IMR-90 (cell line): ENCODE measurements around the gene SV2C. TPM values are rescaled to one million over a fixed set of nuclear protein-coding genes. Genes with fewer than 3 reads are reported as not detected.

Experiments
- ATAC-seq: fragments of 200-7000 bp; cut with Tn5 transposase; 2 replicates; pipeline ENCODE4 v1.9.1; 2020; ENCODE audit warnings: low read depth, mild to moderate bottlenecking, moderate library complexity
- BruUV-seq: library from RNA; stranded (reverse); fragments of 400-500 nt; replicated peaks from 2 replicates; lab custom pipeline; 2021; lab: Mats Ljungman, UMichigan
- CTCF ChIA-PET: fragments of 300-600 bp; formaldehyde crosslinking; extraction: SDS; loops from one replicate; lab custom pipeline; 2021; ENCODE audit warnings: antibody characterized with exemption; lab: Yijun Ruan, JAX
- POLR2A ChIA-PET: fragments of 300-600 bp; sonication (Branson Sonifier 250); formaldehyde crosslinking; loops from one replicate; lab custom pipeline; 2022; ENCODE audit warnings: antibody characterized with exemption; ENCODE audit not compliant: unreplicated experiment; lab: Charles Lee
- DNase-seq: peaks from one replicate; pipeline ENCODE4 v3.0.0; 2013
- H2AFZ ChIP-seq: replicated peaks from 2 replicates; pipeline ENCODE3; 2013; ENCODE audit warnings: low read length, mild to moderate bottlenecking; ENCODE audit not compliant: poor library complexity
- H2AK5ac ChIP-seq: 2 replicates; pipeline ENCODE4 v1.6.1; 2013; ENCODE audit warnings: low read depth, low read length, inconsistent platforms
- H2AK9ac ChIP-seq: replicated peaks from 2 replicates; pipeline ENCODE3; 2013; ENCODE audit warnings: mild to moderate bottlenecking, low read depth, low read length, moderate library complexity; ENCODE audit not compliant: poor library complexity
- H2BK120ac ChIP-seq: 2 replicates; pipeline ENCODE4 v1.6.1; 2013; ENCODE audit warnings: low read depth, low read length, inconsistent platforms
- H2BK15ac ChIP-seq: 3 replicates; pipeline ENCODE4 v1.6.1; 2013; ENCODE audit warnings: low read depth, low read length, inconsistent platforms
- H2BK20ac ChIP-seq: 2 replicates; pipeline ENCODE4 v1.6.1; 2013; ENCODE audit warnings: low read depth, mild to moderate bottlenecking, inconsistent platforms, low read length, moderate library complexity
- H2BK5ac ChIP-seq: 2 replicates; pipeline ENCODE4 v1.6.1; 2013; ENCODE audit warnings: mild to moderate bottlenecking, low read depth, low read length, inconsistent platforms; ENCODE audit not compliant: poor library complexity, severe bottlenecking
- H3K14ac ChIP-seq: replicated peaks from 2 replicates; pipeline ENCODE4 v1.6.1; 2013; ENCODE audit warnings: low read depth, low read length, inconsistent platforms
- H3K18ac ChIP-seq: 2 replicates; pipeline ENCODE4 v1.6.1; 2013; ENCODE audit warnings: low read depth, low read length, control low read depth
- H3K23ac ChIP-seq: 2 replicates; pipeline ENCODE4 v1.6.1; 2013; ENCODE audit warnings: low read depth, low read length, inconsistent platforms
- H3K27ac ChIP-seq: 2 replicates; pipeline ENCODE4 v1.5.1; 2013; ENCODE audit warnings: mild to moderate bottlenecking, control low read depth, low read length; ENCODE audit not compliant: insufficient read depth
- H3K27me3 ChIP-seq: 2 replicates; pipeline ENCODE4 v1.6.1; 2013; ENCODE audit warnings: low read length; ENCODE audit not compliant: control insufficient read depth, insufficient read depth
- H3K36me3 ChIP-seq: 2 replicates; pipeline ENCODE4 v1.6.1; 2013; ENCODE audit warnings: low read length, mixed read lengths; ENCODE audit not compliant: control insufficient read depth, insufficient read depth
- H3K4ac ChIP-seq: 2 replicates; pipeline ENCODE4 v1.6.1; 2013; ENCODE audit warnings: low read depth, low read length, inconsistent platforms
- H3K4me1 ChIP-seq: 2 replicates; pipeline ENCODE4 v1.6.1; 2013; ENCODE audit warnings: low read length, mixed read lengths; ENCODE audit not compliant: control insufficient read depth, insufficient read depth
- H3K4me2 ChIP-seq: 2 replicates; pipeline ENCODE4 v1.6.1; 2013; ENCODE audit warnings: low read depth, mild to moderate bottlenecking, control low read depth, low read length, moderate library complexity
- H3K4me3 ChIP-seq: 2 replicates; pipeline ENCODE4 v1.5.1; 2013; ENCODE audit warnings: low read depth, mild to moderate bottlenecking, control low read depth, low read length, moderate library complexity; ENCODE audit not compliant: insufficient read depth
- H3K56ac ChIP-seq: 2 replicates; pipeline ENCODE4 v1.6.1; 2013; ENCODE audit warnings: low read length, inconsistent platforms; ENCODE audit not compliant: insufficient read depth; ENCODE audit errors: extremely low read depth
- H3K79me1 ChIP-seq, 2 experiments: 2 replicates each; pipeline ENCODE4 v1.6.1; 2013; ENCODE audit warnings: low read length in 2 of 2, inconsistent platforms in 1 of 2, low read depth in 1 of 2
- H3K9ac ChIP-seq: 2 replicates; pipeline ENCODE4 v1.6.1; 2013; ENCODE audit warnings: low read depth, low read length, control low read depth
- H3K9me1 ChIP-seq: 2 replicates; pipeline ENCODE4 v1.6.1; 2013; ENCODE audit warnings: low read length, inconsistent platforms; ENCODE audit not compliant: insufficient read depth
- H3K9me3 ChIP-seq: 2 replicates; pipeline ENCODE4 v1.6.1; 2013; ENCODE audit warnings: low read length; ENCODE audit not compliant: control insufficient read depth, insufficient read depth
- H4K20me1 ChIP-seq: 2 replicates; pipeline ENCODE4 v1.6.1; 2013; ENCODE audit warnings: low read length, inconsistent platforms; ENCODE audit not compliant: insufficient read depth
- H4K5ac ChIP-seq: 2 replicates; pipeline ENCODE4 v1.6.1; 2013; ENCODE audit warnings: mild to moderate bottlenecking, low read depth, low read length, control low read depth
- H4K8ac ChIP-seq, 2 experiments: 2 replicates each; pipeline ENCODE4 v1.6.1; 2013; ENCODE audit warnings: low read depth in 2 of 2, low read length in 2 of 2, control low read depth in 1 of 2, inconsistent platforms in 1 of 2
- H4K91ac ChIP-seq: 2 replicates; pipeline ENCODE4 v1.6.1; 2013; ENCODE audit warnings: low read depth, low read length, inconsistent platforms; ENCODE audit not compliant: insufficient read depth
- BHLHE40 ChIP-seq: fragments of 150-350 bp; IDR thresholded peaks from 2 replicates; pipeline ENCODE4 v1.6.1; 2016; ENCODE audit warnings: mild to moderate bottlenecking, low read depth, low read length
- CEBPB ChIP-seq: IDR thresholded peaks from 2 replicates; pipeline ENCODE4 v1.6.1; 2012; ENCODE audit warnings: low read depth, low read length, improper control_type of control experiment
- CHD1 ChIP-seq: IDR thresholded peaks from 2 replicates; pipeline ENCODE4 v1.6.1; 2012; ENCODE audit warnings: low read depth, low read length, improper control_type of control experiment
- CTCF ChIP-seq: conservative IDR thresholded peaks from 2 replicates; pipeline ENCODE4 v1.5.1; 2012; ENCODE audit warnings: mild to moderate bottlenecking, low read depth, low read length, improper control_type of control experiment
- ELK1 ChIP-seq: fragments of 150-350 bp; IDR thresholded peaks from 2 replicates; pipeline ENCODE4 v1.6.1; 2016; ENCODE audit warnings: low read depth, mild to moderate bottlenecking, low read length, moderate library complexity, borderline replicate concordance
- FOS ChIP-seq: fragments of 150-350 bp; IDR thresholded peaks from 2 replicates; pipeline ENCODE4 v1.6.1; 2016; ENCODE audit warnings: low read depth, low read length
- MAFK ChIP-seq: IDR thresholded peaks from 2 replicates; pipeline ENCODE4 v1.6.1; 2012; ENCODE audit warnings: low read depth, low read length, improper control_type of control experiment
- MAZ ChIP-seq: IDR thresholded peaks from 2 replicates; pipeline ENCODE4 v1.6.1; 2012; ENCODE audit warnings: low read depth, mild to moderate bottlenecking, low read length, improper control_type of control experiment, moderate library complexity, borderline replicate concordance
- MXI1 ChIP-seq: IDR thresholded peaks from 2 replicates; pipeline ENCODE4 v1.6.1; 2012; ENCODE audit warnings: low read depth, mild to moderate bottlenecking, low read length, moderate library complexity, borderline replicate concordance
- NFE2L2 ChIP-seq: fragments of 150-350 bp; IDR thresholded peaks from 2 replicates; pipeline ENCODE4 v1.6.1; 2016; ENCODE audit warnings: low read depth, mild to moderate bottlenecking, low read length
- RAD21 ChIP-seq: IDR thresholded peaks from 2 replicates; pipeline ENCODE4 v1.6.1; 2012; ENCODE audit warnings: low read length, improper control_type of control experiment
- RCOR1 ChIP-seq: IDR thresholded peaks from 2 replicates; pipeline ENCODE4 v1.6.1; 2012; ENCODE audit warnings: mild to moderate bottlenecking, low read length, improper control_type of control experiment; ENCODE audit not compliant: insufficient replicate concordance
- RFX5 ChIP-seq: IDR thresholded peaks from 2 replicates; pipeline ENCODE4 v1.8.0; 2012; ENCODE audit warnings: low read depth, mild to moderate bottlenecking, low read length, moderate library complexity
- SMC3 ChIP-seq: fragments of 150-350 bp; IDR thresholded peaks from 2 replicates; pipeline ENCODE4 v1.6.1; 2016; ENCODE audit warnings: low read depth, mild to moderate bottlenecking, antibody characterized with exemption, low read length, moderate library complexity
- WGBS, 2 experiments: methylation state at CpG; one replicate each; pipeline versions ENCODE4 v1.1.5 to v1.1.7; 2013; ENCODE audit warnings: missing lambda C conversion rate in 2 of 2; ENCODE audit not compliant: insufficient read length in 1 of 2; ENCODE audit errors: extremely low coverage in 2 of 2; 5-methylcytosine and 5-hydroxymethylcytosine counted together
- dilution Hi-C: fragments of 300-500 bp; cut with HindIII; formaldehyde crosslinking; loops from one replicate; pipeline ENCODE4 v1.14.3; 2018; ENCODE audit warnings: low sequenced_read_pairs; ENCODE audit not compliant: unreplicated experiment
- in situ Hi-C: fragments of 300-500 bp; cut with MboI; formaldehyde crosslinking; loops from 3 replicates; pipeline ENCODE4 v1.14.3; 2019; ENCODE audit warnings: low sequenced_read_pairs, inconsistent platforms, mixed read lengths
- intact Hi-C: fragments of 100-400 bp; cut with micrococcal nuclease; formaldehyde crosslinking; loops from 2 replicates; pipeline ENCODE4 v1.10.0; 2022
- polyA plus RNA-seq, 3 experiments: library from polyadenylated mRNA; depleted of rRNA; stranded (reverse); fragments of >200 nt; gene quantifications; 2 replicates each; pipeline ENCODE4 v1.2.3, GENCODE V29; 2012; ENCODE audit warnings: low replicate concordance in 1 of 3
- total RNA-seq: library from RNA; depleted of rRNA; stranded (reverse); fragments of >200 nt; gene quantifications from 2 replicates; pipeline ENCODE4 v1.2.3, GENCODE V29; 2012

SV2C gene
- total and polyA plus RNA-seq, 2 of the 4 experiments (the other 2 are of a cell fraction), result not detected

- dilution Hi-C loops (no loop called here), in situ Hi-C loops (no loop called here), intact Hi-C loops (no loop called here)
- Histone ChIP-seq H3K4me3 (no peak overlapping the region), H3K79me1 (no peaks in the 10 kb centered on the region), H3K4me1 (no peaks in the 10 kb centered on the region), H3K56ac (no peak overlapping the region), H2AFZ (no peak overlapping the region), H2BK120ac (no peak overlapping the region), H4K5ac (no peak overlapping the region), H3K23ac (no peak overlapping the region), H3K27ac (no peak overlapping the region), H3K18ac (no peak overlapping the region), H3K9me3 (no peaks in the 10 kb centered on the region), H4K8ac (no peak overlapping the region), H3K27me3 (no peaks in the 10 kb centered on the region), H4K20me1 (no peaks in the 10 kb centered on the region), H3K14ac (no peak overlapping the region), H2AK5ac (no peak overlapping the region), H2AK9ac (no peak overlapping the region), H4K91ac (no peak overlapping the region), H3K4ac (no peak overlapping the region), H3K4me2 (no peak overlapping the region), H3K9ac (no peak overlapping the region), H2BK5ac (no peak overlapping the region), H2BK15ac (no peak overlapping the region), H3K9me1 (no peaks in the 10 kb centered on the region), H3K36me3 (no peaks in the 10 kb centered on the region), H2BK20ac (no peak overlapping the region)
- BruUV-seq, result no TSS peak
- no peak for ATAC-seq
- ChIA-PET CTCF (no interaction called here), POLR2A (no interaction called here)
- TF ChIP-seq RFX5 (no peak), RCOR1 (no peak), MAZ (no peak), MXI1 (no peak), ELK1 (no peak), CEBPB (no peak), RAD21 (no peak), MAFK (no peak), BHLHE40 (no peak), SMC3 (no peak), NFE2L2 (no peak), FOS (no peak), CHD1 (no peak), CTCF (no peak)
- 95% methylated on average over 2 of the region's 8 CpGs; no CpG with 5 or more reads in 1 of the 2 experiments for WGBS, 2 experiments
- DNase-seq, result no peak
These were observed 97.9 kb downstream of the SV2C start for GRCh38 chr5:76180814-76181805.
